SK-N-MC (cell line): ENCODE results near the gene PLEKHJ1.

ENCODE experiments used
- EZH2 ChIP-seq: fragments of 200-600 bp; sonication (generic); IDR thresholded peaks from one replicate; pipeline ENCODE4 v1.6.1; 2017; ENCODE audit warnings: antibody characterized with exemption
- POLR2AphosphoS5 ChIP-seq: IDR thresholded peaks from 2 replicates; pipeline ENCODE4 v1.6.1; 2012; ENCODE audit warnings: mild to moderate bottlenecking, low read depth, low read length, borderline replicate concordance

GRCh38 chr19:2189880-2190279, 46.2 kb downstream of the PLEKHJ1 start:
- TF ChIP-seq POLR2AphosphoS5 (no peak), EZH2 (no peak)
